Mononuclear cell (primary cell): ENCODE results near the gene FRMD4A. TPM values are rescaled to one million over a fixed set of nuclear protein-coding genes. Genes with fewer than 3 reads are reported as not detected.
"Not testable (repeated sequence)": the region's sequence is repeated elsewhere in the genome, so short reads cannot be mapped to it uniquely, and the experiment has no call there.

Source experiments
- H3K27me3 ChIP-seq: 2 replicates; pipeline ENCODE4 v1.6.0; 2011; ENCODE audit warnings: low read length, control low read depth; ENCODE audit not compliant: insufficient read depth
- H3K4me1 ChIP-seq: 2 replicates; pipeline ENCODE4 v1.5.1; 2011; ENCODE audit warnings: mild to moderate bottlenecking, low read length, control low read depth; ENCODE audit not compliant: insufficient read depth
- H3K4me3 ChIP-seq: 2 replicates; pipeline ENCODE4 v1.5.1; 2011; ENCODE audit warnings: mild to moderate bottlenecking, low read length, moderate library complexity
- H3K9me3 ChIP-seq: 2 replicates; pipeline ENCODE4 v1.5.1; 2011; ENCODE audit warnings: low read depth, mild to moderate bottlenecking, control low read depth, low read length
- total RNA-seq: library from RNA; depleted of rRNA; stranded (reverse); fragments of >200 nt; gene quantifications from one replicate; pipeline ENCODE4 v1.2.3, GENCODE V29; 2012

Gene FRMD4A
- total RNA-seq, 1 donor: 0.63 TPM

DNA sequence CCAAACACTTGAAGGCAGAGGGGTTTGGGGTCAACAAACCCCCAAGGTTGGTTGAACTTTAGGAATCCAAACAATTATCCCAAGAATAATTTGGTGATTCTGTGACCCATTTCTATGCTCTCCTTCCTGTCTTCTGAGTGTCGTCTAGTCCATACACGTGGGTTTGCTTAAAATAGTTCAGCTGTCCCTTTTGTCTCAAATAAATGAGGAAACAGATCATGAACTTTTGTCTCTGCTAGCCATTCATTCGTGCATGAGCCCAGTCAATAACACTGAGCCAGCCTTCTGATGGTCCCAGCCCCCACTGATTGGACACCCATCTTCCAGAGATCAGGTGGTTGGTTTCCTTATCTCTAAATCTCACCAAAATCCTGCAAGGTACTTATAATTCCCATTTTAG lies 488.6 kb downstream of the FRMD4A start:
- Histone ChIP-seq H3K9me3 (peaks cover 5% of the 10 kb centered on the region), H3K4me3 (no peak overlapping the region), H3K27me3 (peaks cover 19% of the 10 kb centered on the region), H3K4me1 (no peaks in the 10 kb centered on the region)

DNA sequence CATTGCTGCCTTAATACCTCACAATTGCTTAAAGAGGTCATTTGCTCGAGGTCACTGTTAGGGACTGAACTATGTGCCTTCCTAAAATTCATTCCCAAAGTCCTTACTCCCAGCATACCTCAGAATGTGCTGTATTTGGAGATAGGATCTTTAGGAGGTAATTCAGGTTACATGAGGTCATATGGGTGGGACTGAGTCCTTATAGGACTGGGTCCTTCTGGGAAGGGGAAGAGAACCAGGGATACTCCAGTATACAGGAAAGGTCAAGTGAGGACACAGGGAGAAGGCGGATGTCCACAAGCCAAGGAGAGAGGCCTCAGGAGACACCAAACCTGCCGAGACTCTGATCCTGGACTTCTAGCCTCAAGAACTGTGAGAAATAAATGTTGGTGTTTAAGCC lies 490.7 kb downstream of the FRMD4A start:
- peaks cover 5% of the 10 kb centered on the region for H3K9me3 ChIP-seq
- peaks cover 4% of the 10 kb centered on the region for H3K27me3 ChIP-seq
- H3K4me1 ChIP-seq: no peaks in the 10 kb centered on the region
- H3K4me3 ChIP-seq: no peak overlapping the region

DNA sequence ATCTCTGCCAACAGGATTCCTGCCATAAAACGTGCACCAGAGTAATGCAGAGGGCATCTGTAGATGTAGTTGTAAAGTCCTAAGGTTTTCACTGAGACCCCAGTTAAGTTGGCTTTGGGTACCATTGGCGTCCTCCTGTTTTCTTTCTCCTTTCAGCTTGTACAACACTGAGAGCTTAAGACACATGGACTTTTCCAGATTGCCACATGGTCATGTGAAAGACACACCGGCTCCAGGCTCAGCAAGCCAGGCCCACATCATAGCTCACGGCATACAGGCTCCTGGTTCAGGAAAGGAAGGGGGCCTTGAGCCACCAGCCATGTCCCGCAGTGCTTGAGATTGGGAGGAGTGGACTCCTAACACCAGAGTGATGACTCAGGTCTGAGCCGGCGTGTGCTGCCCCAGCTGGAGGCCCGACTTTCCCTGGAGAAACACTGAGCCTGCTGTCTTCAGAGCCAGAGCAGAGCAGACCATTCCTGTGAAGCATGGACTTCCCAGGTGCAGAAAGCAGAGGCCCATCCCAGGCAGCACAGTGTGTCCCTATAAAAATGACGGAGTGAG lies 491.2 kb downstream of the FRMD4A start:
- Histone ChIP-seq H3K9me3 (peaks cover 5% of the 10 kb centered on the region), H3K27me3 (peaks cover 3% of the 10 kb centered on the region), H3K4me3 (no peak overlapping the region), H3K4me1 (no peaks in the 10 kb centered on the region)

DNA sequence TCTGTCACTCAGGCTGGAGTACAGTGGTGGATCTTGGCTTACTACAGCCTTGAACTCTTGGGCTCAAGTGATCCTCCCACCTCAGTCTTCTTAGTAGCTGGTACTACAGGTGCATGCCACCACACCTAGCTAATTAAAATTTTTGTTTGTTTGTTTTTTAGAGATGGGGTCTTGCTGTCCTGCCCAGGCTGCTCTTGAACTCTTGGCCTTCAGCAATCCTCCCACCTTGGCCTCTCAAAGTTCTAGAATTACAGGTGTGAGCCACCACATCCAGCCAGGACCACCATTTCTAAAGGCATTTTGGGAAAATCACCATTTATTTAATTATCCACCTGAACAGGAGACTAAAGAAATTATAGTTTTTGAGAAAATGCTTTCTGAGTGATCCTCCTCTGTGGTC lies 491.7 kb downstream of the FRMD4A start:
- H3K27me3 ChIP-seq: peaks cover 3% of the 10 kb centered on the region

DNA sequence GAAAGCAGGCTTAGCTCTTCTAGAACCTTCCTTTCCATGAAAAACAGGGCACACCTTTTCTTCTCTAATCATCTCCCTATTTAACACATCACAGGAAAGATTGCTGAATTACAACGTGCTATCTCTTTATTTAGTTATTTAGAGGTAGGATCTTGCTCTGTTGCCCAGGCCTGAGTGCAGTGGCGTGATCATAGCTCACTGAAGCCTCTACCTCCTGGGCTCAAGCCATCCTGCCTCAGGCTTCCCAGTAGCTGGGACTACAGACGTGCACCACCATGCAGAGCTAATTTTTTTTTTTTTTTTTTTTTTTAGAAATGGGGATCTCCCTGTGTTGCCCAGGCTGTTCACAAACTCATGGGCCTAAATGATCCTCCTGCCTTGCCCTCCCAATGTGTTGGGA lies 492.8 kb downstream of the FRMD4A start:
- H3K4me1 ChIP-seq: no peaks in the 10 kb centered on the region
- H3K9me3 ChIP-seq: peaks cover 5% of the 10 kb centered on the region
- no peaks in the 10 kb centered on the region for H3K27me3 ChIP-seq
- H3K4me3 ChIP-seq: no peak overlapping the region

More for the DNA sequence above, 491.7 kb downstream of the FRMD4A start:
- no peak overlapping the region for H3K4me3 ChIP-seq
- no peaks in the 10 kb centered on the region for H3K4me1 ChIP-seq
- peaks cover 5% of the 10 kb centered on the region for H3K9me3 ChIP-seq

DNA sequence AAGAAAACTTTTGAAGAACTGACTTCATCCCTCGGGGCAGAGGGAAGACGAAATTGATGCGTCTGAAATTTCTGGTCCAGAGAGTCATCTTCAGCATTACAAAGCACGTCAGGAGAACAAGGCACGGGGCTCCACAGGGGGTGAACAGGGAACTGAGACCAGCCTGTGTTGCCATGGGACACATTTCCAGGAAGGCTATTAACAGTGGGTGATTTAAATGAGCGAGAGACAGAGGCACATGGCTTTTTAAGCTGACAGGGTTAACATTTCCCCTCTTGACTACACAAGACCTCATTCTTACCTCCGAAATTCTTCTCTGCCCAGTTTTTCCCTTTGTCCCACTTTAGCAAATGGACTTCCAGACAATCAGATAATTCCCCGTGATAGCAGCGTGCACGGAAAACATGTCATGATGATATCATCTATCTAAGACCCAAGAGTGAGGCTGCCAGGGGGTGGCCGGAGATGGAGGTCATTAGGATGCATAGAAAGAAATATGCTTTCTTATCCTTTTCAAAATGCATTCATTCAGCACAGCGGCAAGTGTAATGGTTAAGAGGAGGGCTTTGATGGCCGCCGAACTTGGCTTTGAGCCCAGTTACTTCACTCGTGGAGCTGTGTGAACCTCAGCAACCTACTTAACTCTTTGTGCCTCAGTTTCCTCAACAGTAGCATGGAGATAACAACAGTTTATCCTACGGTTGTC lies 496.0 kb downstream of the FRMD4A start:
- H3K4me1 ChIP-seq: peaks cover 15% of the 10 kb centered on the region
- no peaks in the 10 kb centered on the region for H3K9me3 ChIP-seq
- no peaks in the 10 kb centered on the region for H3K27me3 ChIP-seq
- no peak overlapping the region for H3K4me3 ChIP-seq

DNA sequence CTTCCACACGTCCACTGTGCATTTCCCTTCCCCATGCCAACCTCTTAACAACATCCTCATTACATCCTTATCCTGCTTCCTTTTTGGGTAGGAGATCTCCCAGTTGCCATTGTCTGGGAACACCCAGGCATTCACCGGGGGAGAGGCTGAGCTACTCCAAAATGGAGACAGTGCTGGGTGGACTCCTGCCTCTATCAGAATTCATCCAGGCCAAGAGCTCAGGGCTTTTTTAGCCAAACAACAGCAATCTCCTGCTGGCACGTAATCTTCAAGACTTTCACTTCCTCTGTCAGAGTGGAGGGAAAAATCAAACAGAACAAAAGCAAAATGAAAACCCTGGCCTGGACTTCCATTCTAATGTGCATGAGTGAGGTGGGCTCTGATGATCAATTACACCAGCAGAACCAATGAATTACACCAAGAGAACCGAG lies 499.0 kb downstream of the FRMD4A start:
- Histone ChIP-seq H3K27me3 (no peaks in the 10 kb centered on the region), H3K4me3 (no peak overlapping the region), H3K9me3 (no peaks in the 10 kb centered on the region), H3K4me1 (peaks cover 15% of the 10 kb centered on the region)

DNA sequence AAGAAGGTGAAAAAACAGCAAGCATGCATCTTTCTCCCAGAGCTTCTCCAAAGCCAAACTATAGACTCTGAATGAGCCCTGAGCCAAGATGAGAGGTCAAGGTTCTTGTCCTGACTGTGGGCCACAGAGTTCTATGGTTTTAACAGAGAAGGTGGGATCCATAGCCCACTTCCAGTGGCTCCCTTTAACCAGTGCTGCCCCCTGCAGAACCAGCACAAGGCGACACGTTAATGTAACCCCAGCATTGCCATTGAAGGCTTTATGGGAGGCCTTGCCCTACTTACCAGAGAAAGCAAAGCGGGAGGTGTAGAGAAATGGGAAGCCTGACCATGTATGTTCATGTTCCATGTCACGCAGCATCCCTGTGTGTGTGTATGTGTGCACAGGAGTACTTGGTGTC lies 500.3 kb downstream of the FRMD4A start:
- H3K9me3 ChIP-seq: no peaks in the 10 kb centered on the region
- no peaks in the 10 kb centered on the region for H3K27me3 ChIP-seq
- H3K4me3 ChIP-seq: no peak overlapping the region
- H3K4me1 ChIP-seq: peaks cover 15% of the 10 kb centered on the region

DNA sequence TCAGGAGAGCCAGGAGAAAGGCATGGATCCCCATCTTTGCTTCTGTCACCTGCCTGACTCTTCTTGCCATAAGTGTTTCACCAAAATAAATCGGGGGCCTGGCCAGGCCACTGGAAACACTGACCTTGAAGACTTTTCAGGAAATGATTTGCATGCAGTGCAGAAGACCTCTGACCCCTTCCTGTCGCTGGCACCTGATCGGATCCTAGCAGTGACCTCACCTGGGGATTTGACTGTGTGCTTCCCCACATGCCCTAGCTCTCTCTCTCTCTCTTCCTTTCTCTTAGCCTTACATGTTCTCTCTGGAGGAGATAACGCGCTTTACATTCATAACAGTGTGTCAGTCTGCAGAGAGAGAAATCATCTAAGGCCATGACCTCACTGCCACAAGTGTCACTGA lies 500.9 kb downstream of the FRMD4A start:
- H3K4me1 ChIP-seq: peaks cover 15% of the 10 kb centered on the region
- no peaks in the 10 kb centered on the region for H3K9me3 ChIP-seq
- no peak overlapping the region for H3K4me3 ChIP-seq
- no peaks in the 10 kb centered on the region for H3K27me3 ChIP-seq

DNA sequence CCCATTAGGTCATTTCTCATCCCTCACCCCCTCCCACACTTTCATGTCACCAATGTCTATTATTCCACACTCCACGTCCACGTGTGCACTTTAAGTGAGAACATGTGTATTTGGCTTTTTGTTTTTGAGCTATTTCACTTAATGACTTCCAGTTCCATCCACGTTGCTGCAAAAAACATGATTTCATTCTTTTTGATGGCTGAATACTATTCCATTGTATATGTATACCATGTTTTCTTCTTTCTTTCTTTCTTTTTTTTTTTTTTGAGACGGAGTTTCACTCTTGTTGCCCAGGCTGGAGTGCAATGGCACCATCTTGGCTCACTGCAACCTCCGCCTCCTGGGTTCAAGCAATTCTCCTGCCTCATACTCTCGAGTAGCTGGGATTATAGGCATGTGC lies 502.4 kb downstream of the FRMD4A start:
- H3K4me3 ChIP-seq, H3K9me3 ChIP-seq, H3K27me3 ChIP-seq: not testable (repeated sequence)
- H3K4me1 ChIP-seq: peaks cover 15% of the 10 kb centered on the region

DNA sequence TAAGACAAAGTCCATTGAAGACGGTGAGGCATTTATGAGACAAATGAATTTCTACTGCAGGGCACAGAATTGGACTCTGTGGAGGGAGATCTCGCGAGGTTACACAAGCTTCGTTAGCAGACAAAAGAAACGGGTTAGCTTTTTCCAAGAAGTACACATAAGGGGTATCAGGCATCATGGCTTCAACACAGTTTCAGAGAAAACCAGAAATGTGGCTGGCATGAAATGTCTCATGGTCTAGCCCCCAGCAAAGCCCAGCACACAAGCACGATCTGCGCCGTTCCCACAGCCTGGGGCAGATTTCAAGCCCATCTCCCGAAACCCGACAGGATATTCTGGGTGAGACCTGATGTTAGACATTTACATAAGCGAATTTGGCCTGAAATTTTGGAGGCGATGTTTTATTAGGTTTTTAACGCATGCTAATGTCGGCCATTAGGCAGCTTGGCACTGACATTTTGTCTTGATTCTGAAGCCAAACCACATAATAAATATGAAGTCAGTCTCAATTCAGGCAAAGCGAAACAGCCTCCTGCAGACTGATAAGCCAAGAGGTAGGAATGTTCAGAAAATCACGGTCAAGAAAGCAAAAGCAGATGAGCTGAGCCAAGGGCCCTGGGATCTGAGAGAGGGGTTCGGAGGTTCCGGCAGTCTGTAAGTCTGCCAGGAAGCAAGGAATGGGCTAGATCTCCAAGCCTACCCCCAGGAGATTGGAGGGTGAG lies 503.5 kb downstream of the FRMD4A start:
- Histone ChIP-seq H3K27me3 (no peaks in the 10 kb centered on the region), H3K4me3 (no peak overlapping the region), H3K9me3 (no peaks in the 10 kb centered on the region), H3K4me1 (peaks cover 11% of the 10 kb centered on the region)

DNA sequence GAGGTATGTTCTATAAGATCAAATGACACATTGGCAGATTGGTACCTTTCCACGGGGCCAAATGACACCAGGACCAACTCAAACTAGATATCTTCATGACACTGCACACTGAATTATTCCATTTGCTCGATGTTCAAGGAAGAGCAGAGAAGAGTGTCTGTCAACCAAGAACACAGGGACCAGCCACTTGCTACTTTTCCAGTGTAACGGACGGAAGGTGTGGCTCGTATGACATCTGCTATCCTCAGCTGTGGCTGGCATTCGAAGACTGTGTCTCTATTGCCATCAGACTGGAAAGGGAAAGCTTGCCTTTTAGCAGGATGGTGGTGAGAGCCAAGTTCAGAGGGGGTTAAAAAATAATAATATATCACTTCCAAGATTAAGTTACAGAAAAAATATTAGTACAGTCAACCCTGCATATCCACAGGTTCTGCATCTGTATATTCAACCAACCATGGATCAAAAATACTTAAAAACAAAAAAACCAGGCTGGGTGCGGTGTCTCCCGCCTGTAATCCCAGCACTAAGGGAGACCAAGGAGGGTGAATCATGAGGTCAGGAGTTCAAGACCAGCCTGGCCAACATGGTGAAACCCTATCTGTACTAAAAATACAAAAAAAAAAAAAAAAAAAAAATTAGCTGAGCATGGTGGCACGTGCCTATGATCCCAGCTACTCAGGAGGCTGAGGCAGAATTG lies 506.9 kb downstream of the FRMD4A start:
- Histone ChIP-seq H3K4me1 (peaks cover 7% of the 10 kb centered on the region), H3K27me3 (no peaks in the 10 kb centered on the region), H3K4me3 (no peak overlapping the region), H3K9me3 (no peaks in the 10 kb centered on the region)

DNA sequence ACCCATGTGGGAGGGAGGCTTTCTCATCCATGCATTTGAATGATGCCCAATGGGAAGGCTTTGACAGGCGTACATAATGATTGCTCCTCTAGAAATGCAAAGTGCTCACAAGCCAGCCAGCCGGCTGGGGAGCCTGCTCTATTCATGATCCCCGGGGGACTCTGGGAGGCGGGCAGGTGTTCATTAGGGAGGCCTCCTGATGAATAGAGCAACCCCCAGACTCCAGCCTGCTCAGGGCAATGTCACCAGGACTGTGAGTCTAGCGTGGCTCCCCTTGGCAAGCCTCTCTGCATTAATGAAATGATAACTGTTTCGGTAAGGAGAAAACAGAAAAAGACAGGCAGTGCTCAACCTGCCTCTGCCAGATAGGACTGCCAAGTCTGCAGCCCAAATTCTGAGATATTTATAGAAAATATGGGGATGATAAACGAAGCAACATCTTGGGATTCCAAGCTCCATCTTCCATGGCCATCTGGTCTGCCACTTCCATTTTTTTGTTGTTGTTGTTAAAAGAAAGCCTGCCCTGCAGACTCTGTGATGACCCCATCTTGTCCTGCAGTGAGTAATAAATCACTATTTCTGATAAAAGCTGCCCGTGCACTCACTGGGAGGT lies 507.5 kb downstream of the FRMD4A start:
- Histone ChIP-seq H3K27me3 (no peaks in the 10 kb centered on the region), H3K4me3 (no peak overlapping the region), H3K4me1 (peaks cover 7% of the 10 kb centered on the region), H3K9me3 (no peaks in the 10 kb centered on the region)

DNA sequence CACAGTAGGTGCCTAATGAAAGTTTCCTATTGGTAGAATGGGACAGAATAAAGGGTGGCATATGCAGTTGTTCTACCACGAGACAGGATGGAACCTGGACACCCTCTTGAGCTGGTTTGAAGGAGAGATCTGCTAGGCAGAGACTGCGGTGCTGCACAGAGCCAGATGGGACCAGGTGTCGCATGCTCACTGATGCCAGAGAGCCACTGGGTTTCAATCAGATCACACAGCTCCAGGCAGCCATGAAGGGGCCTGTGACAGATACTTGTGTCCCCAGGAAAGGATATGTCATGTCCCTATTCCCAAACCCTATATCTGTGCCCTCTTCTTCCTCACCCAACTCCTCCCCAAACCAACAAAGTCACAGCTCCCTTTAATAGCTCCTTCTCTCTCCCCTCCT lies 508.2 kb downstream of the FRMD4A start:
- no peaks in the 10 kb centered on the region for H3K9me3 ChIP-seq
- no peak overlapping the region for H3K4me3 ChIP-seq
- H3K4me1 ChIP-seq: peaks cover 7% of the 10 kb centered on the region
- no peaks in the 10 kb centered on the region for H3K27me3 ChIP-seq

DNA sequence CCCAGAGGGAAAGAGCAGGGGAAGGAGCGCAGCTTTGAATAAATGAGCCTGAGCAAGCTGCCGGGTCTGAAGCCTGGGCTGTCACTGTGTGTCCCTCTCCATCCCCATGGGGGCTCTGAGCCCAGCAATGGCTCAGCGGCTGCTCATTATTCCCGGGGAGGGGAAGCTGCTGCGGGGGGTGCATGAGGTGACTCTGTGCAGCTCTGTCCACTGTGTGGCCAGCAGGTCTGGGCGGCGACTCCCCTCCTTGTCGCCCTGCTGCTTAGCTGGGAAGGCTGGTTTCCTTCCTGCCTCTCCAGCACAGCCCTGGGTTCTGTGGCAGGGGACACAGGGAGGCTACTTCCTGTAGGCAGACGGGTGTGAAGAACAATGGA lies 509.8 kb downstream of the FRMD4A start:
- H3K4me1 ChIP-seq: peaks cover 7% of the 10 kb centered on the region
- H3K9me3 ChIP-seq: no peaks in the 10 kb centered on the region
- H3K27me3 ChIP-seq: no peaks in the 10 kb centered on the region
- H3K4me3 ChIP-seq: no peak overlapping the region
